Esophagus squamous epithelium (tissue), 5 donors: ENCODE data around the gene CACNA2D2. TPM values are rescaled to one million over a fixed set of nuclear protein-coding genes. Genes with fewer than 3 reads are reported as not detected.

Experiments used
- DNase-seq: peaks from one replicate; lab custom pipeline; 2025; lab: John Stamatoyannopoulos, UW
- H3K27ac ChIP-seq, 4 donors: fragments of 200-600 bp; sonication (generic); one replicate each; pipeline ENCODE4 v1.5.1; 2016 to 2019; ENCODE audit warnings: mild to moderate bottlenecking in 1 of 4
- H3K27me3 ChIP-seq, 4 donors: fragments of 200-600 bp; sonication (generic); 1 replicate in 3 of 4; 2 replicates in 1 of 4; pipeline versions ENCODE4 v1.5.1 to v1.6.0; 2017 to 2021; ENCODE audit warnings: antibody characterized with exemption in 1 of 4
- H3K36me3 ChIP-seq, 3 donors: fragments of 200-600 bp; sonication (generic); one replicate each; pipeline ENCODE4 v1.5.1; 2016 to 2019
- H3K4me1 ChIP-seq, 3 donors: fragments of 200-600 bp; sonication (generic); one replicate each; pipeline ENCODE4 v1.5.1; 2017 to 2019
- H3K4me3 ChIP-seq, 4 donors: fragments of 200-600 bp; sonication (generic); 1 replicate in 3 of 4; 2 replicates in 1 of 4; pipeline ENCODE4 v1.5.1; 2016 to 2019; ENCODE audit warnings: mild to moderate bottlenecking in 2 of 4, moderate library complexity in 1 of 4
- H3K9me3 ChIP-seq, 3 donors: fragments of 200-600 bp; sonication (generic); one replicate each; pipeline ENCODE4 v1.5.1; 2016 to 2019
- CTCF ChIP-seq, 6 experiments: fragments of 450-650 bp in 4 of 6; fragments of 200-600 bp in 2 of 6; sonication (generic) in 2 of 6; IDR thresholded peaks; one replicate each; pipeline ENCODE4 v1.5.1; 2016 to 2019; ENCODE audit warnings: antibody characterized with exemption in 6 of 6, mild to moderate bottlenecking in 4 of 6, moderate library complexity in 4 of 6
- POLR2A ChIP-seq, 4 donors: fragments of 450-650 bp; IDR thresholded peaks; one replicate each; pipeline ENCODE4 v1.6.1; 2017; ENCODE audit warnings: antibody characterized with exemption in 4 of 4, mild to moderate bottlenecking in 4 of 4, moderate library complexity in 3 of 4
- WGBS, 2 donors: methylation state at CpG; one replicate each; pipeline ENCODE4 v1.1.5; 2018; 5-methylcytosine and 5-hydroxymethylcytosine counted together
- intact Hi-C: fragments of 100-400 bp; cut with DNase I; formaldehyde crosslinking; loops from one replicate; pipeline ENCODE4 v1.15.0; 2022
- total RNA-seq, 4 donors: library from RNA; depleted of rRNA; stranded (reverse); fragments of >200 nt; gene quantifications; one replicate each; pipeline ENCODE4 v1.1.0, GENCODE V29; 2016
- donor health status: DM: yes; HTN: yes; CAD: no.

The CACNA2D2 gene
- total RNA-seq, 4 donors from 2014 or later = 0.18 to 0.57 (median 0.35) TPM; not detected in 1

DNA sequence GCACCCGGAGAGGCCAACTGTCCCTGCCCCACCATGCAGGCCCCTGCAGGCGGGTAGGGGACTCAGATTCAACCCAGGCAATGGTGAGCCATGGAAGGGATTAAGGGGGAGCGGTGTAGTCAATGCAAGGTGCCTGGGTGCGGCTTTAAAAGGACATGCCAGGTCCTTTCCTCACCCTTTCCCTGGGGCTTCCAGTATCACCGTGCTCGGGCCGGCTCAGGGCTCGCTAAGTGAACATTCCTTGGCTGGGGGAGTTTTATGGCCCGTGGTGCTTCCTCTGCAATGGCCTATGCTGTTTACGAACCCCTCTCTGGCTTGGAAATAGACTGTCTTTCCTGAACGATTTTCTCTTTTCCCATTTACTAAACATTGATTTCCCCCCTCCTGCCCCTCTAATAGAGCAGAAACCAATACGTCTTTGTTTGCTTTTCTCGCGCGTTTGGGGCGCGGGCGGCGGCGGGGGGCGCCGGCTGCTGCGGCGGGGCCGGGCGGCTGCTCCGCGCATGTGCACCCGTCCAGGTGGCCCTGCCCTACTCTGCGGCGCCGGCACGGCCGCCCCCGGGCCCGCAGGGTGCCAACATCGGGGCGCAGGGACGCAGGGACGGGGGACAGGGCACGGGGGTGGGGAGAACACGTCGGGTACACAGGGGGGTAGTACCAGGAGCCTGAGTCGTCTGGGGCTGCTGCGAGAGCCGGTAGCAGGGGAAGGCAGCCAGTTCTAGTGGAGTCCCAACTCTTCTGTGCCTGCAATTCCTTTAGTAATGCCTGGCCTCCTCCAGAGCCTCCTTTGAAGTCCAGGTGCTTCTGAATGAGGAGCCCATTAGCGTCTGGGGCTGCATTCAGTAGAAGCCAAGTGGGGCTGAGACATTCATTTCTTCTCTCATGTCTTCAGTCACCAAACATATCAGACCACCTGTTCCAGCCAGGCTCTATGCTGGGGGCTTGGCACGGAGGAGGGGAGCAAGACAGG, 26.9 kb upstream of the CACNA2D2 start:
- Histone ChIP-seq H3K4me1 (peaks cover 0 to 11% (median 0%) of the 10 kb centered on the region in 3 donors), H3K36me3 (no peaks in the 10 kb centered on the region), H3K27me3 (peaks cover 0 to 27% (median 0%) of the 10 kb centered on the region in 4 donors), H3K9me3 (no peaks in the 10 kb centered on the region), H3K27ac (no peak overlapping the region), H3K4me3 (peak overlapping the region in 2 of 4 donors; percentile 19 to 34)
- TF ChIP-seq POLR2A (IDR thresholded peaks at IDR 0.05) (no peak), CTCF (IDR thresholded peaks at IDR 0.05) (no peak)
- WGBS, 2 donors = 13 to 17% methylated on average over 10 to 13 of the region's 48 CpGs
- intact Hi-C loops = loop anchor here (10.0 kb wide), 1 partner anchor 155 kb away; no protein-coding TSS in a partner anchor
- no peak for DNase-seq

DNA sequence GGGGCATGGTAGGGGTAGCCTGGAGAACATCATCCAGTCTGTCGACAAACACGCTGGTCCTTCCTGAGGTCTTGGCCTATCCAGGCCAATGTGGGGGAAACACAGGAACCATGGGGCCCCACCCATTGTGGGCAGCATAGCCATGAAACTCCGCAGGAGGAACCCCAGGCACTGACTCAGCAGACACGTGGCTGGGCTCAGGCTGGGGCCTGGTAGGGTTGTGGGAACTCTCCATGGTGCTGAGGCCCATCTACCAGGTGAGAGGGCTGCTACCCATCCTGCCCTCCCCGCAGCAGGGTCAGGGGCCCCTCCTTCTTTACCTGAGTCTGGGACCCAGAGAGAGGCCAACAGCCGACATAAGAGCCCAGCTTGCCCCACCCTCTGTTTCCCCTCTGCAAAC, 22.6 kb upstream of the CACNA2D2 start:
- Histone ChIP-seq H3K27me3 (peaks cover 0 to 19% (median 0%) of the 10 kb centered on the region in 4 donors), H3K4me3 (no peak overlapping the region), H3K9me3 (no peaks in the 10 kb centered on the region), H3K27ac (no peak overlapping the region), H3K4me1 (peaks cover 0 to 11% (median 0%) of the 10 kb centered on the region in 3 donors), H3K36me3 (no peaks in the 10 kb centered on the region)
- intact Hi-C loops = no loop called here
- DNase-seq = no peak
- WGBS, 2 donors = 29 to 42% methylated on average over 4 to 6 of the region's 6 CpGs
- no peak for TF ChIP-seq POLR2A (IDR thresholded peaks at IDR 0.05)
- TF ChIP-seq CTCF (IDR thresholded peaks at IDR 0.05) = no peak

DNA sequence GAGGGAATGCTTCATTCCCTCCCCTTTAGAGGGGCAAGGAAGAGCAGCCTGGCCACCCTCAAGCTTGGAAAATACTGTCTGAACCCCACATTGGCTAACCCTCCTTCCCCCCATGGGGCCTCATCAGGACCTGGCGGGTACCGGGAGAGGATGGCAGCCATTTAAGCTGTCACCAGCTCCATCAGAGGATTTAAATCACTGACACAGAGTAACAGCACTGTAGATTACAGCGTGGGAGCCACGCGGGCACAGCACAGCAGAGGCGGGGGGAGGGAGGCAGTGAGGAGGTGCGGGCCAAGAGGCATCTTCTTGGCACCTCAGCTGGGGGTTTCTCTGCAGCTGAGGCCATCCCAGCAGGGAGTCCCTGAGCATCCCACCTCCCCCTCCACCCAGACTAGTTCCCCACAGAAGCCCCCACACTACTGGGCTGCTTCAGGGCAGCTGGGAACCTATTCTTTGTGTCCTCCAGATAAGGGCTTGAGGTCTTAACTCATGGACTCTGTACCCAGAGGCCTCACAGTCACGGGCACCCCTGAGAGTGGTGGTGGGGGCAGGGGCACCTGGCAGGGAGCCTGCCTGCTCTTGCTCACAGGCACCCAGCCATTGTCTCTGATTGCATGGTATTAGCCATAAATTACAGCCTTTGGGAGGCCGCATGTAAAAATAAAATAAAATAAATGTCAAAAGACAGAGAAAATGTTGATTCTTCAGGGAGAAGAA, 21.9 kb upstream of the CACNA2D2 start:
- Histone ChIP-seq H3K27me3 (peaks cover 0 to 12% (median 0%) of the 10 kb centered on the region in 4 donors), H3K27ac (no peak overlapping the region), H3K4me3 (no peak overlapping the region), H3K9me3 (no peaks in the 10 kb centered on the region), H3K36me3 (no peaks in the 10 kb centered on the region), H3K4me1 (peaks cover 0 to 7% (median 0%) of the 10 kb centered on the region in 3 donors)
- TF ChIP-seq CTCF (IDR thresholded peaks at IDR 0.05) (no peak), POLR2A (IDR thresholded peaks at IDR 0.05) (no peak)
- intact Hi-C loops = no loop called here
- 79 to 81% methylated on average over 6 to 9 of the region's 9 CpGs for WGBS, 2 donors
- no peak for DNase-seq

DNA sequence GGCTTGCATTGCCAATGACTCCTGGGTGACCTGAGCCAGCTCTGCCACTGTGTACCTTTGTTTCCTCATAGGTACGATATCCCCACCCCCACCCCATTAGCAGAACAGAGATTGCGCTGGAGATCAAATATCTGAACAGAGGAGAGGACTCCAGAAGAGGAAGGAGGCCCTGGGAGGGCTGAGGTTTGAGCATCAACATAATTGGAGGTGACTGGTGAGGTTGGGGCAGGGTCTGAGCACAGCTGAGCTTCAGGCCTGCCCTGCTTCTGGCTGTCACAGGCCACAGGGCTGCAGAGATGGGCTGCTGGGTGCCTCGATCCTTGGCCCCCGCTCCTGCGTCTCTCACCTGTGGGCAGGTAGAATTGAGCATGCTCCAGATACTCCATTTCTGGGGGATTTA, 21.3 kb upstream of the CACNA2D2 start:
- no peaks in the 10 kb centered on the region for H3K36me3 ChIP-seq
- intact Hi-C loops = no loop called here
- H3K9me3 ChIP-seq = no peaks in the 10 kb centered on the region
- TF ChIP-seq POLR2A (IDR thresholded peaks at IDR 0.05) (no peak), CTCF (IDR thresholded peaks at IDR 0.05) (no peak)
- no peak overlapping the region for H3K4me3 ChIP-seq
- WGBS, 2 donors = 76% methylated on average over 4 of the region's 5 CpGs; no CpG with 5 or more reads in 1 of the 2 donors
- H3K27me3 ChIP-seq = peaks cover 0 to 6% (median 0%) of the 10 kb centered on the region in 4 donors
- peaks cover 0 to 1% (median 0%) of the 10 kb centered on the region in 3 donors for H3K4me1 ChIP-seq
- no peak for DNase-seq
- no peak overlapping the region for H3K27ac ChIP-seq
